HUDEP-2 (cell line): Measurements from ENCODE around the gene BORCS6.

ENCODE experiments used
- DNase-seq, 76 experiments: peaks; one replicate each; lab custom pipeline; 2025; ENCODE audit not compliant: unreplicated experiment in 76 of 76; lab: John Stamatoyannopoulos, UW

BORCS6 gene

GRCh38 chr17:8156246-8156992 lies 33.6 kb downstream of the BORCS6 start:
- DNase-seq: peak; percentile 57 to 100 (median 100)

- peak in 1 of 76 experiments; percentile 48 for DNase-seq
Measured at GRCh38 chr17:8155996-8156245, 34.1 kb downstream of the BORCS6 start.

DNA sequence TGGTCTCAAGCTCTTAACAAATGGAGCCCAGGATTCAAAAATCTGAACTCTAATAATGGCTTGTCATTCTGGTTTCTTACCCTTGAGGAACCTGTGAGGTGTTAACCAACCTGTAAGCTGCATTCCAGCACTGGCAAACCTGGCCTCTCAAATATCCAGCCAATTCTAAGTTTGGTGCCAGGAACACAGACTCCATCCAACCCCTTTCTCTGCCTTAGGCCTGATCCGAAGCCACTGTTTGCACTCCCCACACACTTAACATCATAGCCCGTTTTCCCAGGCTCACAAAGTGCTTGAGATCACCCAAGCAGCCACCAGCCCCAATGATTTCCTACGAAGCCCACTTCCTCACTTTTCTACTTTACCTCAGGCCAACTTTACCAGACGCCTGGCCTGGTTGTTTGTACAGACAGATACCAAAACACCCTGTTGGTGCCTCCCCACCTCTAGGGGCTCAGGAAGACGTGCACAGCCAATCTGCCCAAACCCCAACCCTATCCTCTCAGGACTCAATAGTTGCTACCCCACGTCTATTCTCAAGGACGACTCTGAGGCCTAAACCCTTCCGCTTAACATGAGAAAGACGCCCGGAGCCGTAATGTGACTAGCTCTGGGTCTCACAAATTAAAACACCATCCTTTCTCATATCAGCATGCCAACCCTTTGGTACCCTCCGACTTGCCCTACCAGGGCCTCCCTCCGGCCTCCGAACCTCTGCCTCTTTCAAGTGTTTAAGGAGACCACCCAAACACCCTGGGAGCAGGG lies 34.6 kb downstream of the BORCS6 start:
- peak in 16 of 76 experiments; percentile 6 to 51 (median 22) for DNase-seq

DNA sequence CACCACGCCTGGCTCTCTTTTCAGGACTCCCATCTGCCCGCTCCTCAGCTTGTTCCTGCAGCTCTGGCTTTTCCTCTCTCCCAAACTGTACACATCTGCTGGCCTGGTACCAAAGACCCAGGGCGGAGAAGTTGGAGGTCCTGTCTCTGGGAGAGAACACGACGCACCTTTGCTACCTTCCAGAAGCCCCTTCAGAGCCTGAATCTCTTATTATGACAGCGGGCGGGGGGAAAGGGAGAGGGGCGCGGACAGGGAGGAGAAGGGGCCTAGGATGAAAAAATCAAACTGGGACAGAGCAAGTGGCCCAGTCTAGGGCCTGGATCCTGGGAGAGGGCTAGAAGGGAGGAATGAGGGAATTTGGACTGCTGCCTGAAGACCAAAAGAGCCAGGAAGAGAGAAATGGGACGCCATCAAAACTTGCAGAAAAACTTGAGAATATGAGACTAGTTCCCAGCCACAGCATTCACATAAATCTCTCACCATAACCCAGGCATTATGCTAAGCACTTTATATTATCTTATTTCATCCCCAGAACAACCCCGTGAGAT lies 35.3 kb downstream of the BORCS6 start:
- DNase-seq: peak in 1 of 76 experiments; percentile 62

- DNase-seq: peak; percentile 38 to 99 (median 98)
Measured at GRCh38 chr17:8153957-8154607, 35.9 kb downstream of the BORCS6 start.

GRCh38 chr17:8153525-8153956 lies 36.4 kb downstream of the BORCS6 start:
- DNase-seq: peak in 61 of 76 experiments; percentile 9 to 71 (median 47)

GRCh38 chr17:8153031-8153451 lies 36.9 kb downstream of the BORCS6 start:
- no peak for DNase-seq

GRCh38 chr17:8152112-8152775 lies 37.7 kb downstream of the BORCS6 start, which contains the start of gene PER1:
TSS of gene PER1 (minus strand) at chr17:8152404. CDS start at chr17:8150706, 1,698 bp downstream.
- DNase-seq: peak in 74 of 76 experiments; percentile 49 to 99 (median 97)

GRCh38 chr17:8151641-8152111 lies 38.3 kb downstream of the BORCS6 start:
- DNase-seq: peak in 6 of 76 experiments; percentile 5 to 41 (median 36)

DNA sequence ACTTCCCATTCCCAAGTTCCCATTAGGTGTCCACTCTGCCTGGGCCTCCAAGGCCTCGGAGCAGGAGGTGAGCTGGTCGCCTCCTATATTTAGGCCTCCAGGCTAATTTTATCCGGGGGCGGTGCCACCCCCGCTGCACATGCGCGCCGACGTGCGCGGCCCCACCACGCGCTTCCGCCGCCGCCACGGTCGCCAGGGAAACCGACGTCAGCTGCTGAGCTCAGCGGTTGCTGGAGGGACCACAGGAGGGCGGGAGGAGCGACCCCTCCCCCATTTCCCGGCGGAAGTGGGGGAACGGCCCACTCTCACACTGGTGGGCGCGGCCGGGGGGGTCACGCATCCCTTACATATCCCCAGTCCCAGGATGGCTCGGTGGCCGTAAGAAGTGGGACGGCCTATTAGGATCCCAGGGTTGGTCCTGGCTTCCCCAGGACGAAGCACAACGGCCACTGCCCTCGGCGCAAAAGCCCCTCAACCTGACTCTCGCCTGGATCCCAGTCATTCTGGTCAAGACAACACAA lies 38.8 kb downstream of the BORCS6 start:
- peak in 65 of 76 experiments; percentile 19 to 83 (median 58) for DNase-seq

DNA sequence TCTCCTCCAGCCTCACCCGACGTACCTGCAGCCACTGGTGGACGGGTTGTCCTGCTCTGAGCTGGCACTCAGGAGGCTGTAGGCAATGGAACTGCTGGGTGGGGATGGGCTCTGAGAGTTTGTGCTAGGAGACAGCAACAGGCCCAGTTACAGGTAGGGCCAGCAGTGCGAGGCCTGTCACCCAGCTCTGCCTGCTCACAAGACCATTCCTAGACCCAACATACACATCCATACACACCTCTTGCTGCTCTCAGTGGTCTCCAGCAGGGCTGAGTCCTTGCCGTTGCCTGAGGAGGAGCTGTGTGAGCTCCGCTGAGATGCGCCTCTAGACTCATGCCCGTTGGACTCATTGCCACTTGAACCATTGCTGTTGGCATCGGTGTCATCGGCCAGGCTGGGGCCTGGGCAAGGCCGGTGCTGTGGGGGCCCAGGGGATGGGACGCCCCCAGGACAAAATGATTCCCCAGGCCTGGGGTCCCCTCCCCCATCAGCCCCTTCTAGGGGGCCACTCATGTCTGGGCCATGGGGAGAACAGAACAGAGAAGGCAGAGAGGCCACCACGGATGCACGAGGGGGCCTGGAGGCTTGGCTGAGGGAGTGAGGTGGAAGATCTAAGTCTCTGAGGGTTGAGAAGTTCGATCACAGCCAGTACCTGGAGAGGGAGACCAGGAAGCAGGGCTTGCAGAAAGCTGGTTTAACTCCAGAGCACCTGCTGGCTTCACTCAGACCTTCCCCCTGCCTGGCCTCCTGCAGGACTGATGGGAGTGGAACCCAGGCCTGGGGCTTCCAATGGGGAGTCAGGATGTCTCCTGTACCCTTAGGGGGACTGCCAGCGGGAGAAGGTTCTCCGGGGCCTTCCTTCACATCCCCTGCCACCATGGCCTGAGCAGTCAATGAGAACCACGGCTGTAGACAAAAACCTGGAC lies 39.5 kb downstream of the BORCS6 start:
- no peak for DNase-seq

- DNase-seq: no peak
Measured at GRCh38 chr17:8149419-8150193, 40.4 kb downstream of the BORCS6 start.

DNA sequence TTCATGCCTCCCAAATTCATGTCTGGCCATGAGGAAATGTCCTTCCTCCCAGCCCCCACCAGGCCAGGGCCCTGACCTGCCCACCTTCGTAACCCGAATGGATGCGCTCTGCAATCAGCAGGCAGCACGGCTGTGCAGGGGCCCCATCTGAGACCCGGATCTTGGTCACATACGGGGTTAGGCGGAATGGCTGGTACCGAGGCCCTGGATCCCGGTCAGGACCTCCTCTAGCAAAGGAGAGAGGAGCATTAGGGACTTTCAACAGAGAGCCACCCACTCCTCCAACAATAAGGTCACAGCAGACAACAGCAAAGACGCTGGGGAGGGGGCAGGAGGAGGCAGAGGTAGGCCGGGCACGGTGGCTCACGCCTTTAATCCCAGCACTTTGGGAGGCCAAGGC lies 41.4 kb downstream of the BORCS6 start:
- DNase-seq: no peak

DNA sequence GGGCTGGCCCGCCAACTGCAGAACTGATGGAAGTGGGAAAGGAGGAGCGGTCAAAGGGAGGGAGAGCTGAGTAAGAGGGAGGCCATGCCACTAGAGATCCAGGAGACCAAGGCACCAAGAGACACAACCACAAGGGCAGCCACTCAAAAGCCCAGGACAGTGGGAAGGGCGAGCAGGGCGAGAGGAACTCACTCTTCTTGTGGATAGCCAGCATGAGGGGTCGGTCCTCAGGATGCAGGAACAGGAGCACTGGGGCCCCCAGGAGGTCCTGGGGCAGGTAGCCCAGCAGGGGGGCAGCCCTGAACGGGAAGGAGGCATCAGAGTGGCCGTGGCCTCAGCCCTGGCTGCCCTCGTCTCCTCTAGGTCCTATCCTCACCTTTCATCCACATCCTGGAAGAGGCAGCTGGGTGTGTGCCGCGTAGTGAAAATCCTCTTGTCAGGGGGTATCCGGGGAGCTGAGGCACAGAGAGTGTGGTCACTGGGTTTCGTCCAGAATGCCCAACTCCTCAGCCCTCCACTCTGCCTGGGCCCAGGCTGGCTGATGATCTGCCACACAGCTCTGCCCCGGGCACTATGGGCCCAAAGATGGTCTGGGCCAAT lies 42.1 kb downstream of the BORCS6 start:
- DNase-seq: no peak

DNA sequence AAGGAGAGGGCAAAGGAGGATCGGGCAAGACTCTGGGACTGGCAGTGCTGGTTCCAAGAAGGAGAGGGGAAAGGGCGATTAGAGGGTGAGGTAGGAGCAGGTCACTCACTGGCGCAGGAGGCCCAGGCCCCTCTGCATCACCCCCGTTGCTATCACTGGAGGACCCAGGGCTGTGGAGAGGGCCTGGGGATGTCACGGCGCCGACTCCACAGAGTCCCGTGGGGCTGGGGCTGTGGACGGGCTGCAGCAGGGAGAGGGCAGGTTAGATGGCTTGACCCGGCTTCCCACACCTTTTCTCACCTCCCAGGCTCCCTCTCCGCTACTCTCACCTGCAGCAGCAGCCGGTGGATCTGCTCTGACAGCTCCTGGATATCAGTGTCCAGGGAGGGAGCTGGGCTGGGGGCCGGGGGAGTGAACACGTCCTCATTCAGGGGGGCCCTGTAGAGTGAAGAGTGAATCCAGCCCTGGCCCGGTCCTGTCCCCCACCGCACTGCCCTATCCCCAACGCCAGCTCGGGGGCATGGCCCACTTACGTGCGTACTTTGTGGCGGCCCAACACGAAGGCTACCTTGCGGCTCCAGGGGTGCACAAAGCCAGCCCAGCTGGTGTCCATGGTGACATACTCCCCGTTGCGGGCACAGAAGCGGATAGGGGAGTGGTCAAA lies 42.7 kb downstream of the BORCS6 start:
- DNase-seq: no peak

GRCh38 chr17:8146381-8147140 lies 43.4 kb downstream of the BORCS6 start:
- DNase-seq: no peak

DNA sequence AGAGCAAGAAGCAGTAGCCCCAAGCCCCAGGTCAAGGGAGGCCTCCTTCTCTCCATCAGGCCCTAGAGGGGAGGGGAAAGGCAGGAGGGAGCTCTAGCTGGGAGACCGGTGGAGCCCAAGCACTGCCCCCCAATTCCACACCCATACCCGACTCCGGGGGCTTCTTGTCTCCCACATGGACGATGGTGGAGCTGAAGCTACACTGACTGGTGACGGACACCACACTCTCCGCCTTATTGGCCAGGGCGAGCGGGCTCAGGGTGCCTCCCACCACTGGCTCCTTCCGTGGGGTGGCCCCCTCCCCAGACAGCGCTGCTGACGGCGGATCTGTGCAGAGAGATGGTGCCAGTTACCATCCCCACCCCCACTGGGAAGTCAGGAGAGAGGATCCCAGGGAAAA lies 44.2 kb downstream of the BORCS6 start:
- DNase-seq: no peak
